ENCODE data around the gene CXXC5.

Gene CXXC5

GRCh38 chr5:139636207-139636792 lies 11.8 kb upstream of the CXXC5 start:
- TF ChIP-seq CTCF (IDR thresholded peaks at IDR 0.05; ENCODE audit: low read depth, low read length, missing control alignments), result no peak
- in situ Hi-C loops (cut with HindIII; ENCODE audit: low pct_ligation_motif_present, low sequenced_read_pairs), result loop anchor here (25.0 kb wide), 1 partner anchor 126 kb away; no protein-coding TSS in a partner anchor
- H3K27ac ChIP-seq, result no peak overlapping the region
- H3K36me3 ChIP-seq (replicated peaks), result peaks cover 4% of the 10 kb centered on the region
- H3K27me3 ChIP-seq (replicated peaks), result no peaks in the 10 kb centered on the region
- DNase-seq, result no peak
- H3K4me3 ChIP-seq (ENCODE audit: low read depth, low read length), result no peak overlapping the region

- peak overlapping the region; percentile 53 for H3K4me3 ChIP-seq (ENCODE audit: low read depth, low read length)
- no peaks in the 10 kb centered on the region for H3K27me3 ChIP-seq (replicated peaks)
- in situ Hi-C loops (cut with HindIII; ENCODE audit: low pct_ligation_motif_present, low sequenced_read_pairs), result loop anchor here (25.0 kb wide), 1 partner anchor 125 kb away; no protein-coding TSS in a partner anchor
- peaks cover 4% of the 10 kb centered on the region for H3K36me3 ChIP-seq (replicated peaks)
- H3K27ac ChIP-seq, result no peak overlapping the region
- DNase-seq, result no peak
- TF ChIP-seq CTCF (IDR thresholded peaks at IDR 0.05; ENCODE audit: low read depth, low read length, missing control alignments), result no peak
Observed at GRCh38 chr5:139636975-139637408, 11.2 kb upstream of the CXXC5 start.

GRCh38 chr5:139637438-139638089 lies 10.6 kb upstream of the CXXC5 start:
- in situ Hi-C loops (cut with HindIII; ENCODE audit: low pct_ligation_motif_present, low sequenced_read_pairs), result loop anchor here (25.0 kb wide), 1 partner anchor 125 kb away; no protein-coding TSS in a partner anchor
- H3K27ac ChIP-seq, result peak overlapping the region; percentile 18
- DNase-seq, result no peak

GRCh38 chr5:139638090-139638735 lies 9.9 kb upstream of the CXXC5 start:
- Histone ChIP-seq H3K27me3 (replicated peaks) (no peaks in the 10 kb centered on the region), H3K36me3 (replicated peaks) (no peaks in the 10 kb centered on the region), H3K4me3 (ENCODE audit: low read depth, low read length) (peak overlapping the region; percentile 53), H3K27ac (peak overlapping the region; percentile 18)
- no peak for TF ChIP-seq CTCF (IDR thresholded peaks at IDR 0.05; ENCODE audit: low read depth, low read length, missing control alignments)
- in situ Hi-C loops (cut with HindIII; ENCODE audit: low pct_ligation_motif_present, low sequenced_read_pairs), result loop anchor here (25.0 kb wide), 1 partner anchor 124 kb away; no protein-coding TSS in a partner anchor
- no peak for DNase-seq

More at GRCh38 chr5:139637438-139638089, 10.6 kb upstream of the CXXC5 start:
- Histone ChIP-seq H3K4me3 (ENCODE audit: low read depth, low read length) (peak overlapping the region; percentile 53), H3K27me3 (replicated peaks) (no peaks in the 10 kb centered on the region), H3K36me3 (replicated peaks) (peaks cover under 1% of the 10 kb centered on the region)
- peak; percentile 28 for TF ChIP-seq CTCF (IDR thresholded peaks at IDR 0.05; ENCODE audit: low read depth, low read length, missing control alignments)

- in situ Hi-C loops (cut with HindIII; ENCODE audit: low pct_ligation_motif_present, low sequenced_read_pairs), result loop anchor here (25.0 kb wide), 1 partner anchor 123 kb away; no protein-coding TSS in a partner anchor
- TF ChIP-seq CTCF (IDR thresholded peaks at IDR 0.05; ENCODE audit: low read depth, low read length, missing control alignments), result no peak
- no peak for DNase-seq
- Histone ChIP-seq H3K27ac (no peak overlapping the region), H3K36me3 (replicated peaks) (no peaks in the 10 kb centered on the region), H3K27me3 (replicated peaks) (no peaks in the 10 kb centered on the region), H3K4me3 (ENCODE audit: low read depth, low read length) (no peak overlapping the region)
Observed at GRCh38 chr5:139638736-139639618, 9.2 kb upstream of the CXXC5 start.
